Measurements from ENCODE around the gene MSX1.

Gene MSX1

DNA sequence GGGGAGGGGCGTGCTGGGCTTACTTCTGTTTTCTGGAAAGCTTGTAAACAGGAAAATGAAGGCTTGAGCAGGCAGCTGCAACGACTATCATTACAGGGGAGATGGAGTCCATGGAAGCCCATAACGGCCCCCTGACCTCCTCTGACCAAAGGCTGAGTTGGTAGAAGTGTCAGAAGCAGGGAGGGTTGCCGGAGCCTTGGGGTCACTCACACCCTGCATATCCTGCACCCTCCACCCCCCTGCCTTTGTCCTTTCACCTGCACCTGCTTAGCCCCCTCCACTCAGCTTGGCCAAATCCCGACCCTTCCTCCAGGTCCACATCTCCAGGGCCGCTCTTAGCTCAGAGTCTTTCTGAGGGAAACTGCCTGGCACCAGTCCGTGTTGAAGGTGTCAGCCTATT, 12.5 kb upstream of the MSX1 start:
- Histone ChIP-seq H3K4me2 (ENCODE audit: low read depth, low read length) (no peak overlapping the region), H3K36me3 (replicated peaks; ENCODE audit: insufficient read depth, low read length) (no peaks in the 10 kb centered on the region), H3K79me2 (ENCODE audit: low read length) (no peaks in the 10 kb centered on the region), H3K27ac (ENCODE audit: low read length) (no peak overlapping the region), H3K9ac (ENCODE audit: low read length) (no peak overlapping the region), H3F3A (ENCODE audit: insufficient read depth, low read length) (no peaks in the 10 kb centered on the region), H3K27me3 (replicated peaks; ENCODE audit: insufficient read depth, low read length) (no peaks in the 10 kb centered on the region), H3K9me3 (replicated peaks; ENCODE audit: insufficient read depth, low read length) (no peaks in the 10 kb centered on the region), H3K4me1 (ENCODE audit: low read length) (no peaks in the 10 kb centered on the region), H3K9me2 (replicated peaks; ENCODE audit: insufficient read depth, low read length) (no peaks in the 10 kb centered on the region), H3K4me3 (ENCODE audit: low read length) (no peak overlapping the region), H2AFZ (ENCODE audit: low read length) (no peak overlapping the region), H4K20me1 (ENCODE audit: insufficient read depth, low read length) (no peaks in the 10 kb centered on the region)
- TF ChIP-seq EZH2 (optimal IDR thresholded peaks at IDR 0.05; ENCODE audit: low read depth, low read length) (no peak), CTCF (IDR thresholded peaks at IDR 0.05; ENCODE audit: low read length) (no peak), EZH2phosphoT487 (IDR thresholded peaks at IDR 0.05; ENCODE audit: low read length) (no peak)
- no peak for DNase-seq

- Histone ChIP-seq H3K4me3 (ENCODE audit: low read length) (no peak overlapping the region), H4K20me1 (ENCODE audit: insufficient read depth, low read length) (no peaks in the 10 kb centered on the region), H3K4me2 (ENCODE audit: low read depth, low read length) (no peak overlapping the region), H3K27me3 (replicated peaks; ENCODE audit: insufficient read depth, low read length) (peaks cover 12% of the 10 kb centered on the region), H3F3A (ENCODE audit: insufficient read depth, low read length) (no peaks in the 10 kb centered on the region), H2AFZ (ENCODE audit: low read length) (no peak overlapping the region), H3K79me2 (ENCODE audit: low read length) (no peaks in the 10 kb centered on the region), H3K9ac (ENCODE audit: low read length) (no peak overlapping the region), H3K36me3 (replicated peaks; ENCODE audit: insufficient read depth, low read length) (no peaks in the 10 kb centered on the region), H3K4me1 (ENCODE audit: low read length) (no peaks in the 10 kb centered on the region), H3K9me2 (replicated peaks; ENCODE audit: insufficient read depth, low read length) (no peaks in the 10 kb centered on the region), H3K27ac (ENCODE audit: low read length) (no peak overlapping the region), H3K9me3 (replicated peaks; ENCODE audit: insufficient read depth, low read length) (no peaks in the 10 kb centered on the region)
- no peak for DNase-seq
- no peak for TF ChIP-seq EZH2phosphoT487 (IDR thresholded peaks at IDR 0.05; ENCODE audit: low read length)
- no peak for TF ChIP-seq EZH2 (optimal IDR thresholded peaks at IDR 0.05; ENCODE audit: low read depth, low read length)
- TF ChIP-seq CTCF (IDR thresholded peaks at IDR 0.05; ENCODE audit: low read length), result no peak
Observed at GRCh38 chr4:4848540-4848939, 10.9 kb upstream of the MSX1 start.

DNA sequence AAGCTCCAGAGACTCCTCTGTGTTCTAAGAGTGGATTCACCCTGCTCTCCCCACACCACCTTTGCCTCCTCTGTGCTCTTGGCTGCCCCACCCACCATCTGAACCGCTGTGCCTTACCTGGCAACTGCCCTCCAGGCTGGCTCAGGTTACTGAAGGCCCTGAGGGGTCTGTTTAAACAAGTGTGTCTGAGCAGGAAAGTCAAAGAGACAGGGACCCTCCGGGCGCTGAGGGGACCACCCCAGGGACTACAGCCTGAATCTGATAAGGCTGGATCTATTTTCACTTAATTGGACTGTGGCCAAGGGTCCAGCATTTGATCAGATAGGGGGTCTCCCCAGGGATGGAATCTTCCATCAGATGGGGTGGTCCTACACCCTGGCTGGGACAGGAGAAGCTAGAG, 10.4 kb upstream of the MSX1 start:
- H3F3A ChIP-seq (ENCODE audit: insufficient read depth, low read length), result no peaks in the 10 kb centered on the region
- no peaks in the 10 kb centered on the region for H4K20me1 ChIP-seq (ENCODE audit: insufficient read depth, low read length)
- no peaks in the 10 kb centered on the region for H3K4me1 ChIP-seq (ENCODE audit: low read length)
- H3K9me3 ChIP-seq (replicated peaks; ENCODE audit: insufficient read depth, low read length), result no peaks in the 10 kb centered on the region
- no peaks in the 10 kb centered on the region for H3K9me2 ChIP-seq (replicated peaks; ENCODE audit: insufficient read depth, low read length)
- no peaks in the 10 kb centered on the region for H3K36me3 ChIP-seq (replicated peaks; ENCODE audit: insufficient read depth, low read length)
- TF ChIP-seq CTCF (IDR thresholded peaks at IDR 0.05; ENCODE audit: low read length), result no peak
- TF ChIP-seq EZH2 (optimal IDR thresholded peaks at IDR 0.05; ENCODE audit: low read depth, low read length), result no peak
- TF ChIP-seq EZH2phosphoT487 (IDR thresholded peaks at IDR 0.05; ENCODE audit: low read length), result no peak
- no peak for DNase-seq
- H3K4me3 ChIP-seq (ENCODE audit: low read length), result no peak overlapping the region
- no peak overlapping the region for H3K4me2 ChIP-seq (ENCODE audit: low read depth, low read length)
- H2AFZ ChIP-seq (ENCODE audit: low read length), result no peak overlapping the region
- peaks cover 16% of the 10 kb centered on the region for H3K27me3 ChIP-seq (replicated peaks; ENCODE audit: insufficient read depth, low read length)
- H3K27ac ChIP-seq (ENCODE audit: low read length), result no peak overlapping the region
- H3K79me2 ChIP-seq (ENCODE audit: low read length), result no peaks in the 10 kb centered on the region
- no peak overlapping the region for H3K9ac ChIP-seq (ENCODE audit: low read length)
